Measurements from ENCODE around the gene SYNCRIP. TPM values are rescaled to one million over a fixed set of nuclear protein-coding genes. Genes with fewer than 3 reads are reported as not detected.

Gene SYNCRIP
- total and polyA plus RNA-seq, 2 of the 13 experiments (the other 11 are each of a cell fraction or from before 2014, with no cell fraction given) = 8.1 to 112 TPM

DNA sequence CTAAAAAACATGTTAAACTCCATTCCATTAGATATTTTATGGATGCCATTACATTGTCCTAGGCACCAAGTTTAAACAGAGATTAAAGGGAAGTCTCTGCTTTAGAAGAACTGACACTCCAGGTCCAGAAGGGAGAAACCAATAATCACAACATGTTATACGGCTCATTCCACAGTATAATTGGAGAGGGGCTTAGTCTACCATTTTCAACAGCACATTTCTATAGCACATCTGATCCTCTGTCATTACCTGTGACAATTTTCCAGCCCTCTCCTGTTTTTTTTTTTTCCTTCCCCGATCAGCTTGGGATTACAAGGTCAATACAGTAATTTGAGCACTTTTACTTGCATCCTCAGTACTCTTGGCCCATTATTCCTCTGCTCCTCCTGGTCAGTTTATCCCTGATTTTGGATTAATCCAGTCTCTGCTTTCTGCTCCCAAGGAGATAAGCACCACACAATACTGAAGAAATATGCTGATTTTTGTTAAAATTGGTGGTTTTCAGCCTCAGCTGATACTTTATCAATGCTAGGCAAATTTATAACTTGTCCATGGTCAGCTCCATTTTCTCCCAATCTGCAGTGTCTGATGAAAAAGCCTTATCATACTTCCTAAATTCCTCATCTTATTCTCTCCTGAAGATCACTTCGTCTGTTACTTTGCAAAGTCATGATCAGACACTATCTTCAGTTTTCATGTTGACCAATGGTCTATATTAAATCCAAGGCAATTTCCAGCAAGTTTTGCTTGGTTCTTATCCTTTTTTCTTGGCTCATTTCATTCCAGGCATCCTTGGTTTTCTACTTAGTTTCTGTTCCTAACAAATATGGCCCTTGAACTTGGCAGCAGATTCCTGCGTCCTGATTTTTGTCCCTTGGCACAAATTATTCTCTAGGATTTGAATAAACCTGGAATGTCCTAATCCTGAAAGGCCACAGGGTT, 30.8 kb upstream of the SYNCRIP start (continued):
- no peak for TF ChIP-seq ZNF567 (CRISPR knock-in tag; IDR thresholded peaks at IDR 0.05; ENCODE audit: borderline replicate concordance)

DNA sequence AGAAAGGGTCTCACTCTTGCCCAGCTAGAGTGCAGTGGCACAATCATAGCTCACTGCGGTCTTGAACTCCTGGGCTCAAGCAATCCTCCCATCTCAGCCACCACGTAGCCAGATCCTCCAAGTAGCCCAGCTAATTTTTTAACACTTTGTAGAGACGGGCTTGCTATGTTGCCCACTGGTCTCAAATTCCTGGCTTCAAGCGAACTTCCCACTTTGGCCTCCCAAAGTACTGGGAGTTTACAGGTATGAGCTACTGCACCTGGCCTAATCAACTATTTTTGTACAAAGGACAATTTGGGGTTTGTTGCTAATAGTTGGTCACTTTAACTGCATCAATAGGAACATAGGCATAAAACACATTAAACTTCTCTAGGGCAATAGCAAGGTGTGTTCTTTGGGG, 29.9 kb upstream of the SYNCRIP start:
- Histone ChIP-seq H3K9me3 (ENCODE audit: low read length) (no peaks in the 10 kb centered on the region), H3K79me2 (ENCODE audit: insufficient read depth, low read length) (peaks cover 26% of the 10 kb centered on the region), H3K4me2 (ENCODE audit: low read depth, low read length) (no peak overlapping the region), H3K27me3 (ENCODE audit: control insufficient read depth in 1 of 2, insufficient read depth in 2 of 2, low read length in 2 of 2) (no peaks in the 10 kb centered on the region; a peak in 1 of 5 replicates), H3K4me3 (replicated peaks in 1 of 3; ENCODE audit: insufficient read depth in 1 of 3, low read depth in 2 of 3, low read length in 3 of 3) (no peak overlapping the region), H3K4me1 (ENCODE audit: insufficient read depth, low read length) (peaks cover 33% of the 10 kb centered on the region), H3K36me3 (replicated peaks in 1 of 2; ENCODE audit: control insufficient read depth in 1 of 2, insufficient read depth in 2 of 2, low read length in 2 of 2) (peaks cover 0 to 4% of the 10 kb centered on the region in 2 experiments; a peak in 1 of 5 replicates), H4K20me1 (ENCODE audit: insufficient read depth, low read length) (peaks cover 38% of the 10 kb centered on the region), H3K9ac (ENCODE audit: insufficient read depth, low read depth, low read length) (no peak overlapping the region), H3K27ac (ENCODE audit: extremely low read length, insufficient read depth, low read length) (no peak overlapping the region), H2AFZ (ENCODE audit: low read length) (no peak overlapping the region)
- POLR2A ChIA-PET = interaction anchor here (0.7 to 2.4 kb wide), 3 partner anchors 22 to 73 kb away, joined by 3 to 18 read pairs (median 3); partner anchors contain the start of gene SYNCRIP
- peak; percentile 5; the same call in 2 of the 3 replicates for ATAC-seq
- in situ Hi-C loops (cut with HindIII; ENCODE audit: extremely low pct_ligation_motif_present, low pct_unique_long_range_greater_than_20kb) (no loop called here), intact Hi-C loops (cut with micrococcal nuclease; ENCODE audit: unreplicated experiment) (loop anchor here (10.0 kb wide), 1 partner anchor 192 kb away; no protein-coding TSS in a partner anchor)
- CTCF ChIA-PET (ENCODE audit: low intra/inter-chr PET ratio, low total read pairs) = no interaction called here
- no peak for DNase-seq (ENCODE audit: low spot score)
- BruUV-seq (replicated peaks) = no TSS peak
- TF ChIP-seq ZSCAN20 (CRISPR knock-in tag; IDR thresholded peaks at IDR 0.05; ENCODE audit: borderline replicate concordance) (no peak), POLR2A (IDR thresholded peaks at IDR 0.05; ENCODE audit: insufficient read depth in 1 of 2, low read depth in 2 of 2, low read length in 2 of 2) (0 out of 4 replicates have a peak, but pooled peaks of 1 of the 2 experiments have one; percentile 25), MZF1 (CRISPR knock-in tag; IDR thresholded peaks at IDR 0.05; ENCODE audit: borderline replicate concordance) (no peak)
- no peak for FAIRE-seq
- 87% methylated on average over 4 of the region's 4 CpGs for WGBS (ENCODE audit: low lambda C conversion rate)

DNA sequence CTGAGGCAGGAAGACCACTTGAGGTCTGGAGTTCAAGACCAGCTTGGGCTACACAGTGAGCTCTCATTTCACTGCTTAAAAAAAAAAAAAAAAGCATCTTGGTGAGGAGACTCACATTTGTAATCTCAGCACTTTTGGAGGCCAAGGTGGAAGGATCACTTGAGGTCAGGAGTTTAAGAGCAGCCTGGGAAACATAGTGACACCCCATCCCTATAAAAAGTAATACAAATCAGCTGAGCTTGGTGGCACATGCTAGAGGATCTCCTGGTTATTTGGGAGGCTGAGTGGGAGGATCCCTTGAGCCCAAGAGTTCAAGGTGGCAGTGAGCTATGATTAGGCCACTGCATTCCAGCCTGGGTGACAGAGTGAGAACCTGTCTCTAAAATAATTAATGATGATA, 29.4 kb upstream of the SYNCRIP start:
- ATAC-seq (peak; percentile 26), DNase-seq (ENCODE audit: low spot score) (no peak), FAIRE-seq (no peak)
- intact Hi-C loops (cut with micrococcal nuclease; ENCODE audit: unreplicated experiment) = loop anchor here (10.0 kb wide), 1 partner anchor 193 kb away; no protein-coding TSS in a partner anchor
- H3K4me3 ChIP-seq (replicated peaks in 1 of 3; ENCODE audit: insufficient read depth in 1 of 3, low read depth in 2 of 3, low read length in 3 of 3) = no peak overlapping the region
- H3K4me1 ChIP-seq (ENCODE audit: insufficient read depth, low read length) = peaks cover 33% of the 10 kb centered on the region
- H4K20me1 ChIP-seq (ENCODE audit: insufficient read depth, low read length) = peaks cover 32% of the 10 kb centered on the region
- in situ Hi-C loops (cut with HindIII; ENCODE audit: extremely low pct_ligation_motif_present, low pct_unique_long_range_greater_than_20kb) = no loop called here
- H2AFZ ChIP-seq (ENCODE audit: low read length) = no peak overlapping the region
- BruUV-seq (replicated peaks) = no TSS peak
- no peak overlapping the region for H3K9ac ChIP-seq (ENCODE audit: insufficient read depth, low read depth, low read length)
- H3K27ac ChIP-seq (ENCODE audit: extremely low read length, insufficient read depth, low read length) = no peak overlapping the region
- H3K9me3 ChIP-seq (ENCODE audit: low read length) = no peaks in the 10 kb centered on the region
- H3K36me3 ChIP-seq (replicated peaks in 1 of 2; ENCODE audit: control insufficient read depth in 1 of 2, insufficient read depth in 2 of 2, low read length in 2 of 2) = peaks cover 0 to 4% of the 10 kb centered on the region in 2 experiments; a peak in 1 of 5 replicates
- POLR2A ChIA-PET = interaction anchor here (0.7 to 2.4 kb wide), 3 partner anchors 21 to 72 kb away, joined by 3 to 18 read pairs (median 3); partner anchors contain the start of gene SYNCRIP
- H3K4me2 ChIP-seq (ENCODE audit: low read depth, low read length) = no peak overlapping the region
- CTCF ChIA-PET (ENCODE audit: low intra/inter-chr PET ratio, low total read pairs) = no interaction called here
- H3K27me3 ChIP-seq (ENCODE audit: control insufficient read depth in 1 of 2, insufficient read depth in 2 of 2, low read length in 2 of 2) = no peaks in the 10 kb centered on the region; a peak in 1 of 5 replicates
- peaks cover 20% of the 10 kb centered on the region for H3K79me2 ChIP-seq (ENCODE audit: insufficient read depth, low read length)
- TF ChIP-seq, protein P1, sequence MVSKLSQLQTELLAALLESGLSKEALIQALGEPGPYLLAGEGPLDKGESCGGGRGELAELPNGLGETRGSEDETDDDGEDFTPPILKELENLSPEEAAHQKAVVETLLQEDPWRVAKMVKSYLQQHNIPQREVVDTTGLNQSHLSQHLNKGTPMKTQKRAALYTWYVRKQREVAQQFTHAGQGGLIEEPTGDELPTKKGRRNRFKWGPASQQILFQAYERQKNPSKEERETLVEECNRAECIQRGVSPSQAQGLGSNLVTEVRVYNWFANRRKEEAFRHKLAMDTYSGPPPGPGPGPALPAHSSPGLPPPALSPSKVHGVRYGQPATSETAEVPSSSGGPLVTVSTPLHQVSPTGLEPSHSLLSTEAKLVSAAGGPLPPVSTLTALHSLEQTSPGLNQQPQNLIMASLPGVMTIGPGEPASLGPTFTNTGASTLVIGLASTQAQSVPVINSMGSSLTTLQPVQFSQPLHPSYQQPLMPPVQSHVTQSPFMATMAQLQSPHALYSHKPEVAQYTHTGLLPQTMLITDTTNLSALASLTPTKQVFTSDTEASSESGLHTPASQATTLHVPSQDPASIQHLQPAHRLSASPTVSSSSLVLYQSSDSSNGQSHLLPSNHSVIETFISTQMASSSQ (IDR thresholded peaks at IDR 0.05; ENCODE audit: low read depth) = no peak
- TF ChIP-seq, protein P1 (CRISPR knock-in tag; IDR thresholded peaks at IDR 0.05; ENCODE audit: borderline replicate concordance) = no peak
- TF ChIP-seq POLR2A (IDR thresholded peaks at IDR 0.05; ENCODE audit: insufficient read depth in 1 of 2, low read depth in 2 of 2, low read length in 2 of 2) (peak in 1 of 2 experiments; percentile 28; a peak in 1 of 4 replicates), PAWR (CRISPR knock-in tag; IDR thresholded peaks at IDR 0.05; ENCODE audit: borderline replicate concordance) (no peak), MAFK (conservative IDR thresholded peaks at IDR 0.05 in 1 of 2, IDR thresholded peaks at IDR 0.05 in 1 of 2; ENCODE audit: low read length in 2 of 2) (0 out of 4 replicates have a peak, but pooled peaks of 1 of the 2 experiments have one; percentile 20), ZNF720 (CRISPR knock-in tag; IDR thresholded peaks at IDR 0.05) (no peak), KAT2B (IDR thresholded peaks at IDR 0.05; ENCODE audit: borderline replicate concordance, low read depth, low read length) (no peak)

All from HepG2 (cell line).